A673 (cell line): ENCODE results near the gene DNAH3.

Experiments
- EZH2 ChIP-seq: fragments of 200-600 bp; sonication (generic); IDR thresholded peaks from 2 replicates; pipeline ENCODE4 v1.6.1; 2017; ENCODE audit warnings: borderline replicate concordance, low read depth, mild to moderate bottlenecking, mixed read lengths, antibody characterized with exemption, low read length; ENCODE audit not compliant: poor library complexity, severe bottlenecking
- TF ChIP-seq, protein P1 (sequence below): fragments of 300-800, 200-600 bp; sonication (generic); conservative IDR thresholded peaks from 2 replicates; pipeline ENCODE4 v1.5.1; 2017; ENCODE audit warnings: low read depth, mild to moderate bottlenecking, antibody characterized with exemption, low read length, moderate library complexity, mixed read lengths

DNA sequence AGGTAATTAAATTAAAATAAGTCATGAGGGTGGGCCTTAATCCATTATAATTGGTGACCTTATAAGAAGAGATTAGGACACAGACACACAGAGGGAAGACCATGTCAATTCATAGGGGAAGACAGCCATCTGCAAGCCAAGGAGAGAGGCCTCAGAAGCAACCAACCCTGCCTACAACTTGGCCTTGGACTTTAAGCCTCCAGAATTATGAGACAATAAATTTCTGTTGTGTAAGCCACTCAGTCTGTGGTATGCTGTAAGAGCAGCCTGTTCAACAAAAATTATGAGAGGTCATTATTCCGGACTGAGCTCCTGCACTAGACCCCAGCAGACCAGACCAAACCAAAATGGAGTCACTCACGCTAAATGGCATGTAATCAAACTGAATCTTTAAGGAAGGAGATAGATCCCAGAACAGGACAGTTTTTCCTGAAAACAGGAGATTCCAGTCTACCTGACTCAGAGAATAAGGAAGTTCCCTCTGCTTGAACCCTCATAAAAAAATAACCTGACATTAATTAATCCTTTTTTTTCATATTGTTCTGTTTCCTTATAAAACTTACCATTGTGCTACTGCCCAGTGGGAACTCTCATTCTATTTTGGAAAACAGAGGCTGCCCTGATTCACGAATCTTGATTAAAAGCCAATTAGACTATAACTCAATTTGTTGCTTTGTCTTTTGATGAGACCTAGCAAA, 74.3 kb downstream of the DNAH3 start:
- TF ChIP-seq, protein P1, sequence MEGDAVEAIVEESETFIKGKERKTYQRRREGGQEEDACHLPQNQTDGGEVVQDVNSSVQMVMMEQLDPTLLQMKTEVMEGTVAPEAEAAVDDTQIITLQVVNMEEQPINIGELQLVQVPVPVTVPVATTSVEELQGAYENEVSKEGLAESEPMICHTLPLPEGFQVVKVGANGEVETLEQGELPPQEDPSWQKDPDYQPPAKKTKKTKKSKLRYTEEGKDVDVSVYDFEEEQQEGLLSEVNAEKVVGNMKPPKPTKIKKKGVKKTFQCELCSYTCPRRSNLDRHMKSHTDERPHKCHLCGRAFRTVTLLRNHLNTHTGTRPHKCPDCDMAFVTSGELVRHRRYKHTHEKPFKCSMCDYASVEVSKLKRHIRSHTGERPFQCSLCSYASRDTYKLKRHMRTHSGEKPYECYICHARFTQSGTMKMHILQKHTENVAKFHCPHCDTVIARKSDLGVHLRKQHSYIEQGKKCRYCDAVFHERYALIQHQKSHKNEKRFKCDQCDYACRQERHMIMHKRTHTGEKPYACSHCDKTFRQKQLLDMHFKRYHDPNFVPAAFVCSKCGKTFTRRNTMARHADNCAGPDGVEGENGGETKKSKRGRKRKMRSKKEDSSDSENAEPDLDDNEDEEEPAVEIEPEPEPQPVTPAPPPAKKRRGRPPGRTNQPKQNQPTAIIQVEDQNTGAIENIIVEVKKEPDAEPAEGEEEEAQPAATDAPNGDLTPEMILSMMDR: no peak
- TF ChIP-seq EZH2: no peak
